ENCODE measurements around the gene FAM83E. TPM values are rescaled to one million over a fixed set of nuclear protein-coding genes. Genes with fewer than 3 reads are reported as not detected.

FAM83E gene
- total RNA-seq (2014; rRNA removed; shearing (Covaris generic)): 1.8 and 2.0 TPM in 2 replicates

DNA sequence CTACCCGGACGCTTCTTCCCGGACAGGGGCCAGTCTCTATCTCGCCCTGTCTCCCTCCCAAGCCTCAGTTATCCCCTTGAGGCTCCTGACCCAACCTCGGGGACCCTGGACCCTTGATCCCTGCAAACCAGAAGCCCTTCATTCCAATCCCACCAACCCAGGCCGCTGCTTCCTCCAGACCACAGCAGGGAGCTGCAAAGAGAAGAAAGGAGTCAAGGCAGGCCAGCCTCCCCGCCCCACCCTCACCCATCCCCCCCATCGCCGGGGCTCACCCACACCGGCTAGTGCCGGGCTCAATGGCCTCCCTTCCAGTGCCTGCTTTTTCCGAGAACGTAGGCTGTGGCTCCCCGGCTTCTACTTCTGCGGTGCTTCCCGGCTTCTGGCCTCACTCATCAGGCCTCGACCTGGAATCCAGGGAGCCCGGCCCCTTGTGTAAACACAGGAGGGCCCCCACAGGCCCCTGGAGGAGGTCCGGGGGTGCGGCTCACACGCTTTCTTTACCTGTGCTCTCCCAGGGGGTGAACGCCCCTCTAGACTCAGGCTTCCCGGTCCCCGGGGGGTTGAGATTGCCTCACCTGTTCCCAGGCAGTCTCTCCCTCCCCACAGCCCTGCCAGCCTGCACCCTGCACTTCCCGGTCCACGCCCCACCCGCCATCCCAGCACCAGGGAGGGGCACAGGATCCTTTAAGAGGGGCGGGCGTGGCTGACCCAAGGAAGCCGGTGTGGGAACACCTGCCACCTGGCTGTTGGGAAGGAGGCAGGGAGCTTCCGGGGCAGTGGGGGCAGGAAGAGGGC, at the start of gene FAM83E:
Gene FAM83E (minus strand): TSS at position 641 of the 795 bp plus-strand sequence. CDS start 1,704 bp downstream, outside the sequence.

DNA sequence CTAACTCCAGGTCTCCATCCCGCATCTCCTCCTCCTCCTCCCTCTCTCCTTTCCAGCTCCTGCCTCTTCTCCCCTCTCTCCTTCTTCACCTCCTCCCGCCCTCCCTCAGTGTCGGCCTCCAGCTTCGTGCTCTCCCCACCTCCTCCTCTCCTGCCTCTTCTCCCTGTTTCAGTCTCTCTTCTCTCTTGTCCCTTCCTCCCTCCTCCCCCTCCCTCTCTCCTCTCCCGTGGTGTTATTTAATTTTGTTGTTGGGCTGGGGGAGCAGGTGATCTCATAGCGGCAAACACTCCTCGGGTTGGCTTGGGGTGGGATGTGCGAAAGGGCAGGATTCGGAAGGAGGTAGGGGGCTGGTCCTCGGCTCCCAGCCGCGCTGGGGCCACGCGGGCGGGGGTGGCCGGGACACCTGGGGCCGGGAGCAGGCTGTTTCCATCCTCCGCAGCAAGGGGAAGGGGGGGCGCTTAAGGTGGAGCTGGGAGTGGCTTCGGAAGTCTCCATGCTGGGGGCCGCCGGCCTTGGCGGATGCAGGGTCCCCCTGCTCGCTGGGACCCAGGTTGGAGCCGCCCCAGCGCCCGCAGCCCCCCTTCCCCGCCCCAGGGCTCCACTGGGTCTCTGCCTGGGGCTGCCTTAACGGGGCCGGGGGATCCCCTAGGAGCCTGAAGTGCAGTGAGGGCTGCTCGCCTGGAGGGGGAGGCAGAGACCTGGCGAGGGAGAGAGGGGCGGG, 31.3 kb upstream of the FAM83E start, which contains the start of gene CA11:
Gene CA11 (minus strand): TSS at position 187 of the 721 bp plus-strand sequence. CDS start 555 bp downstream, outside the sequence.

DNA sequence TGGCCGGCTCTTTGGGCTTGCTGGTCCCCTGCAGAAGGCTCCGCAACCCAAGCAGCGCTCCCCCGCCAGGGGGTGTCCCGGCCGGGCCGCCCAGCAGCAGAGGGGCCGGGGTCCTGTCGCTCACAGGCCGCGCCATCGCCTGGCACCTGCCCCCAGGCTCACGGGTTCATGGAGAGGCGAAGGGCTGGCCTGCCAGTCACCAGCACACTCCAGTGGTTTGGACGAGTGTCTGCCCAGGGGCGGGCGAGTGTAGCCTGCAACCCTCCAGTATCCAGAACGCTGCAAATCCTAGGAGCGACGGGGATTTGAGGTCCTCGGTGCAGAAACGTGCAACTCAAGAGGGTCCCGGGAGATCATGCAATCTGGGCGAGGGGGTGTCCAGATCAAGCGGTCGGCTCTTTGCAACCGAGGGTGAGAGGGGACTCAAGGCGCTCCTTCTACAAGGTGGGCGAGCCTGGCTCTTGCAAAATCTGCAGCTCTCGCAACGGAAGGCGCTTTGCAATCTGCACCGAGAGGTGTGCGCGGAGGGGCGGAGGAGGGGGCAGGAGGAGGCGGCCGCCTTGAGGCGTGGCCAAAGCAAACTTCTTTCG, 22.1 kb upstream of the FAM83E start, which contains the start of gene DBP:
Gene DBP (minus strand): TSS at position 521 of the 590 bp plus-strand sequence. CDS start 385 bp downstream, at position 136.

DNA sequence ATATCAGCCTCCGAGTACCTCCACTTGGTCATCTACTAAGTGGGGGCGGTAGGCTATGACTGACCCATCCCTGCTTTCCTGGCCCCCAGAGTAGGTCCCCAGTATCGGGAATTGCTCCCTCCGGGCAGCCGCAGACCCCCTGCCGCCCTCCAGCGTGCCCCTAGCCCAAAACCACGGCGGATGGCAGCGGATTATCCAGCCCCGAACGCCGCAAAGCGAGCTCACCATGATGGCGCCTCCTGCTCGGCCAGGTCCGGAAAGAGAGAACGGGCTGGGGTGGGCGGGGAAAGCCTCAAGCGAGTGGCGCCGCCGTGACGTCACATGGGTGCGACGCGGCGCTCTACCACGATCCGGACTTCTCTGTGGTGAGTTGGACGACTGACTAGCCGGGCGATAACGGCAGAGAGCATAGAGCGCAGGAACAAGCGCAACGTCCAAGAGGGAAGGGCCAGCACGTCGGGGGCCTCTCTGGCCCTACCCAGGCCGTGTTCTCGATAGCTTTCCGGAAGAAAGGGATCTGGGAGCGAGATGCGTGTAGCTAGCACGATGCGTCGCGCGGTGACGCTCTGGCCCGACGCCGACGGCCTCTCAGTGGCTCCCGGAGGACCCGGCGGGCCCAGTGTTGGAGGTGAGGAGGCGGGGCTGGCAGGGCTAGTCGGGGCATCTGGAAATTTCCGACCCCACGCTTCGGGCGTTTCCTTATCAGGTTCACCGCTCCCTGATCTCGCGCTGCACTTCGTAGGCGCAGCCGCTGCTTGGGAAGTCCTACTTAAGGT, 4.2 kb upstream of the FAM83E start, which contains the start of the genes RPL18 and SPHK2:
Gene RPL18 (minus strand): TSS at position 263 of the 776 bp plus-strand sequence. CDS start 35 bp downstream, at position 228.
Gene SPHK2 (plus strand): TSS at position 591 of the 776 bp plus-strand sequence. CDS start 1,009 bp downstream, outside the sequence.

DNA sequence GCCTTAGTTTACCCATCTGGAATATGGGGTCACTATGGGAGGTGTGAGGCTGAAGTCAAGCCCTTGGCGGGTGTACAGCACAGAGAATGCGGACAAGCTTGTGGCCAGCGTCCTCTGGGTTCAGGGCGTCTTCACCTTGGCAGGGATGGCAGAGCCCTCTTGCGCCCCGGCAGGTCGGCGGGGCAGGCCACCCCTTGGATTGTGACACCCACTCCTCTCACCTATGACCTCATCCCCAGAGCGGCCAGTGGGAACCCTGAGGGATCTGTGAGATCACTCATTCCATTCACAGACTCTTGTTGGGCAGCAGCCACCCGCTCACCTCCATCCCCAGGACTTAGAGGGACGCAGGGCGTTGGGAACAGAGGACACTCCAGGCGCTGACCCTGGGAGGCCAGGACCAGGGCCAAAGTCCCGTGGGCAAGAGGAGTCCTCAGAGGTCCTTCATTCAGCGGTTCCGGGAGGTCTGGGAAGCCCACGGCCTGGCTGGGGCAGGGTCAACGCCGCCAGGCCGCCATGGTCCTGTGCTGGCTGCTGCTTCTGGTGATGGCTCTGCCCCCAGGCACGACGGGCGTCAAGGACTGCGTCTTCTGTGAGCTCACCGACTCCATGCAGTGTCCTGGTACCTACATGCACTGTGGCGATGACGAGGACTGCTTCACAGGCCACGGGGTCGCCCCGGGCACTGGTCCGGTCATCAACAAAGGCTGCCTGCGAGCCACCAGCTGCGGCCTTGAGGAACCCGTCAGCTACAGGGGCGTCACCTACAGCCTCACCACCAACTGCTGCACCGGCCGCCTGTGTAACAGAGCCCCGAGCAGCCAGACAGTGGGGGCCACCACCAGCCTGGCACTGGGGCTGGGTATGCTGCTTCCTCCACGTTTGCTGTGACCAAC, 8.2 kb downstream of the FAM83E start, which contains the start of gene SPACA4:
Gene SPACA4 (plus strand): TSS at position 280 of the 896 bp plus-strand sequence. CDS start 237 bp downstream, at position 517.

Other genes with a start within 250 kb of the FAM83E start
- gene KDELR1, start 223.5 kb downstream of the FAM83E start, total RNA-seq (2014; rRNA removed; shearing (Covaris generic)): 48.7 and 57.4 TPM in 2 replicates
- gene GRIN2D, start 221.4 kb downstream of the FAM83E start, total RNA-seq (2014; rRNA removed; shearing (Covaris generic)): not detected in 2 replicates
- gene GRWD1, start 169.1 kb downstream of the FAM83E start, total RNA-seq (2014; rRNA removed; shearing (Covaris generic)): 79.1 and 89.2 TPM in 2 replicates
- gene KCNJ14, start 159.5 kb downstream of the FAM83E start, total RNA-seq (2014; rRNA removed; shearing (Covaris generic)): 2.1 and 3.1 TPM in 2 replicates
- gene CYTH2, start 145.7 kb downstream of the FAM83E start, total RNA-seq (2014; rRNA removed; shearing (Covaris generic)): 84.3 and 86.4 TPM in 2 replicates
- 0.37 TPM in 1 of 2 replicates, not detected in the other for gene LMTK3, start 103.2 kb downstream of the FAM83E start, total RNA-seq (2014; rRNA removed; shearing (Covaris generic))
- not detected in 2 replicates for gene SULT2B1, start 62.9 kb downstream of the FAM83E start, total RNA-seq (2014; rRNA removed; shearing (Covaris generic))
- gene SPACA4, start 8.3 kb downstream of the FAM83E start, total RNA-seq (2014; rRNA removed; shearing (Covaris generic)): not detected in 2 replicates
- gene RPL18, start 4.1 kb upstream of the FAM83E start, total RNA-seq (2014; rRNA removed; shearing (Covaris generic)): 2,777 and 2,986 TPM in 2 replicates
- 16.5 and 19.3 TPM in 2 replicates for gene SPHK2, start 4.4 kb upstream of the FAM83E start, total RNA-seq (2014; rRNA removed; shearing (Covaris generic))
- 18.2 and 19.2 TPM in 2 replicates for gene DBP, start 22.3 kb upstream of the FAM83E start, total RNA-seq (2014; rRNA removed; shearing (Covaris generic))
- 2.6 and 2.8 TPM in 2 replicates for gene CA11, start 31.1 kb upstream of the FAM83E start, total RNA-seq (2014; rRNA removed; shearing (Covaris generic))
- 0.21 TPM in 1 of 2 replicates, not detected in the other for gene NTN5, start 57.9 kb upstream of the FAM83E start, total RNA-seq (2014; rRNA removed; shearing (Covaris generic))
- gene FUT2, start 80.9 kb upstream of the FAM83E start, total RNA-seq (2014; rRNA removed; shearing (Covaris generic)): not detected in 2 replicates
- gene MAMSTR, start 104.6 kb upstream of the FAM83E start, total RNA-seq (2014; rRNA removed; shearing (Covaris generic)): 0.30 TPM in 1 of 2 replicates, not detected in the other
- gene RASIP1, start 125.5 kb upstream of the FAM83E start, total RNA-seq (2014; rRNA removed; shearing (Covaris generic)): 0.08 TPM in 1 of 2 replicates, not detected in the other
- not detected in 2 replicates for gene IZUMO1, start 131.8 kb upstream of the FAM83E start, total RNA-seq (2014; rRNA removed; shearing (Covaris generic))
- gene FUT1, start 137.6 kb upstream of the FAM83E start, total RNA-seq (2014; rRNA removed; shearing (Covaris generic)): 1.9 and 3.2 TPM in 2 replicates
- gene FGF21, start 140.4 kb upstream of the FAM83E start, total RNA-seq (2014; rRNA removed; shearing (Covaris generic)): 0.11 and 1.8 TPM in 2 replicates
- gene BCAT2, start 196.0 kb upstream of the FAM83E start, total RNA-seq (2014; rRNA removed; shearing (Covaris generic)): 58.9 and 62.1 TPM in 2 replicates
- gene HSD17B14, start 221.4 kb upstream of the FAM83E start, total RNA-seq (2014; rRNA removed; shearing (Covaris generic)): 0.45 TPM in 1 of 2 replicates, not detected in the other

Data from A375 (cell line).